Effector memory CD4-positive, alpha-beta T cell (primary cell): ENCODE data around the gene CIRBP.

Experiments used
- DNase-seq, 3 donors: peaks; one replicate each; pipeline ENCODE4 v3.0.0-alpha.2; 2020
- H3K27ac ChIP-seq: 2 replicates; pipeline ENCODE4 v1.7.0; 2013; ENCODE audit warnings: mild to moderate bottlenecking, low read length, moderate library complexity; ENCODE audit not compliant: insufficient read depth, poor library complexity, severe bottlenecking
- H3K27me3 ChIP-seq: replicated peaks from 2 replicates; pipeline ENCODE4 v1.7.0; 2013; ENCODE audit warnings: mild to moderate bottlenecking, low read length; ENCODE audit not compliant: insufficient read depth, control insufficient read depth, poor library complexity, severe bottlenecking
- H3K36me3 ChIP-seq: 2 replicates; pipeline ENCODE4 v1.7.0; 2013; ENCODE audit warnings: mild to moderate bottlenecking, low read length, moderate library complexity; ENCODE audit not compliant: control insufficient read depth, insufficient read depth
- H3K4me1 ChIP-seq: 2 replicates; pipeline ENCODE4 v1.7.0; 2013; ENCODE audit warnings: low read length, mild to moderate bottlenecking; ENCODE audit not compliant: control insufficient read depth, insufficient read depth, poor library complexity, severe bottlenecking
- H3K4me3 ChIP-seq: 2 replicates; pipeline ENCODE4 v1.7.0; 2013; ENCODE audit warnings: low read length, low read depth, mild to moderate bottlenecking; ENCODE audit not compliant: insufficient read depth, poor library complexity, severe bottlenecking
- H3K9me3 ChIP-seq: 2 replicates; pipeline ENCODE4 v1.7.0; 2013; ENCODE audit warnings: mild to moderate bottlenecking, low read length, moderate library complexity; ENCODE audit not compliant: control insufficient read depth

CIRBP gene

DNA sequence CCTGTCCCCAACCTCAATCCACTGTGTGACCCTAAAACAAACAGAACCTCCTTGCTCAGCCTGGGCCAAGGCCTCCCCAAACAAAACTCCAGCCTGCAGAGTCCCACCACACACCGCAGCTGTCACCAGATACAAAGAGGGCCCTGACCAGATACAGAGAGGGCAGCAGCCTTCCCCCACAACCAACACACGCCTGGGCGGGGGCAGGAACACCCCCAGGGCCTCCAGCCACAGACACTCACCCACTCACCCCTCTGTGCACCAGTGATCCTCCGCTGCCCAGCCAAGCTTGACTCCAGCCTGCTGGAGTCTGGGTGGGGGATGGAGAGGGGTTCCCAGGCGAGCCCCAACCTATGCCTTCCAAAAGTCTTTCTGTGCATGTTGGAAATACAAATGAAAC lies 5.9 kb upstream of the CIRBP start:
- Histone ChIP-seq H3K36me3 (peaks cover 2% of the 10 kb centered on the region), H3K4me1 (peaks cover 64% of the 10 kb centered on the region), H3K4me3 (no peak overlapping the region), H3K27ac (peak overlapping the region; percentile 97), H3K27me3 (no peaks in the 10 kb centered on the region), H3K9me3 (no peaks in the 10 kb centered on the region)
- no peak for DNase-seq

DNA sequence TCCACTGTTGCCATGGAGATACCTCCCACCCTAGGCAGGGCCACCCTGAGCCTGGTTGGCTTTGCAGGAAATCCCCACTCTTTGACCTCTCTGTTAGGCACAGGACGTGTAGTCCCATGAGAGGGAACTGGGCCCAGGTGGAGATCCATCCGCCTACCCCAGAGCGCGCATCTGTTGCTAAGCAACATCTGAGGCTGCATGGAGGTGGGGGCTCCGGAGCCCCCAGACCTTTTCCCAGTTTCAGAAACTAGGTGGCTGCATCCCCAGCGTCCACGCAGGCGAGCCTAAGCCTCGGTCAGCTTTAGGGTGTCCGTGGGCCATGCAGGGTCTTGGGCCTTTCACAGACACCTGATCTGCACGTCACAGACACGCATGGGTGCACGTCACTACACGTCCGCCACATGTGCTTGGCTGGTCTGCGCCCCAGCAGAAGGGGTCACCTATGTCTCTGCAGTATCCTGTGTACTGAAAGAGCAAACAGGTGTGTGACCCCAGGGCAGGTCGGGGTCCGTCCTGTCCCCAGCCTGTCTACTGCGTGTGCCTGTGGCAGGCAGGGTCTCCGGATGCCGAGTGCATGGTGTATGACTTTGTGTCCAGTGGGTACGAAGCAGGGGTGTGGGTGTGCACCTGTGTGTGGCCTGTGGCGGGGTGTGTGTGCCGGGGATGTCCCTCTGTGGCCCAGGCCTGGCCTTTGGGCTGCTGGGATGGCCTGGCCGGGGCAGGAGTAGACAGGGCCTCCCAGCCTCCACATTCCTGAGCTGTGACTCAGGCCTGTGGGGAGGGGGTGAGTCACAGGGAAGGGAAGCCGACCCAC lies 4.1 kb upstream of the CIRBP start:
- DNase-seq: no peak
- Histone ChIP-seq H3K27me3 (no peaks in the 10 kb centered on the region), H3K36me3 (no peaks in the 10 kb centered on the region), H3K4me3 (no peak overlapping the region), H3K27ac (no peak overlapping the region), H3K4me1 (peaks cover 59% of the 10 kb centered on the region), H3K9me3 (no peaks in the 10 kb centered on the region)

DNA sequence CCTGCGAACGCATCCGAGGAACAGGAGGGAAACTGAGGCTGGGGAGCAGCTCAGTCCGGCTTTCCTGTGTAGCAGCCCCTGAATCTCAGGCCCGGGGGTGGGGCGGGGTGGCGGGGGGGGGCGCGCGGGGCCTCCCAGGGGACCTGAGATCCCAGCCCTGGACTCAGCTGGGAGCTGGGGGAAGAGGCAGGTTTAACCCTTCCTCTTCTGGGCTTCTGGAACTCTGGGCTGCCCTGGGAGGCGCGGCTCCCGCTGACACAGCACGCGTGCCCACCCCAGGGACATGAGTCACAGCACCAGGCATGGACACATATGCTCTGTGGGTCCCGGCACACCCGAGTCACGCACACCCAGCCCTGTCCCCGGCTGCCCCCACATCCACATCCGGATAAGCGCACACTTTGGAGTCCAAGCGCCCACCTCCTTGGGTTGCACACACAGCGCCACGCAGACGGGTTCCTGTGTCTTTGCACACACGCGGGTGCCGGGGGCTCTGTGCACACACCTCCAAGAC lies 3.5 kb upstream of the CIRBP start:
- Histone ChIP-seq H3K36me3 (peaks cover under 1% of the 10 kb centered on the region), H3K9me3 (no peaks in the 10 kb centered on the region), H3K4me1 (peaks cover 59% of the 10 kb centered on the region), H3K27me3 (no peaks in the 10 kb centered on the region), H3K4me3 (peak overlapping the region; percentile 49), H3K27ac (peak overlapping the region; percentile 62)
- peak in 1 of 3 donors; percentile 37 for DNase-seq

DNA sequence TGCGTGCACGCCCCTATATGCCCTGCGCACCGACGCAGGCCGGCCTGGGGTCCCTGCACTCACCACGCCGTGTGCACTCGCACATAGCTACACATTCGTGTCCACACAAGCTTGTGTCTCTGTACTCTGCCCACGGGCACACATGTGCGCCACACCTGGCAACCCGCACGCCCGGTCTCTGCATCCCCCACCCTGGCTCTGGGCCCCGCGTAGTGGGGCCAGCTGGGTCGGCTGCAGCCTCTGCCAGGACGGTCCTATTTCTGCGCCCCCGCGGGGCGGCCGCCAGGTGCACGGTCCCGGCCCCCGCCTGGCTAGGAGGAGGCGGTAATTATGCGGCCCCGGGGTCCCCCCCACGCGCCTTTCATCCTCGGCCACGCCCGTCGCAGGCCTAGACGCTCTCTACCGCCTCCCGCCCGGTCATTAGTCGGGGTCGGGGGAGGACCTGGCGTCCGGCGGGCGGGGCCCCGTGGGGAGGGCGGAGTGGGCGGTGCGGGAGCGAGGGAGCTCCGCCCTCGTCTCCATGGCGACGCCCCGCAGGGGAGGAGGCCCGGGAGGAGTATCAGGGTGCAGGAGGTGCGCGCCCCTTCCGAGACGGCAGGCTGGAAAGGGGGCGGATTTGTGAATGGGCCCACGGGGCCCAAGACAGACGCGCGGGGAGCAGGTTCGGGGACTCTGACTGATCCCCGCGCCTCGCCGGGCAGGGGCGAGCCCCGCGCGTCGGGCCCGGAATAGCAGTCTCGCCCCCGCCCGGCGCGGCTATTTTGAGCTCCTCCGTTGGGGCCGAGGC lies 2.8 kb upstream of the CIRBP start:
- peaks cover 65% of the 10 kb centered on the region for H3K4me1 ChIP-seq
- peak; percentile 78 to 82 (median 82) for DNase-seq
- H3K36me3 ChIP-seq: peaks cover 7% of the 10 kb centered on the region
- H3K27ac ChIP-seq: peak overlapping the region; percentile 62
- peak overlapping the region; percentile 49 for H3K4me3 ChIP-seq
- H3K27me3 ChIP-seq: no peaks in the 10 kb centered on the region
- no peaks in the 10 kb centered on the region for H3K9me3 ChIP-seq

DNA sequence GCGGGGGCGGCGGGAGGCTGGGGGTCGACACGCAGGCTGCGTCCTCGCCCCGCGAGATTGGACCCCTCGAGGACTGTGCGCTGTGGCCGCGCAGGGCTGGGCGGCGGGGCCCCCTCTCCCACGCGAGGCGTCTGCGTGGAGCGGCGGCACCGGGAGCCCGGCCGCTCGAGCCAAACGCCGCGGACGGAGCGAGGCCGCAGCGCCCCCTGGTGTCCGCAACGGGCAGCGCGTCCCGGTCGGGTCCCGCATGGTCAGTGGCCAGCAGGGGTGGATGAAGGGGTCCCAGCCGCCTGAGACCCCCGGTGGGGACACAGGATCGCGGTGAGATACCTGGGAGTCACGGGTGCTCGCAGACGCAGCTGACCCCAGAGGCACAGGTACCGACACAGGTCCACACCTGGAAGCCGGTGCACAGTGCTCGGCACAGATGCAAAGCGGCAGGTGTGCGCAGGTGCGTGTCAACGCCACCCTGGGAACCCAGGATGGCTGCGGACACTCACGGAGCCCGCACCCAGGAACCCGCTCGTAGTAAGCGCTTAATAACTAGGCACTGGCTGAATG lies 2.1 kb upstream of the CIRBP start:
- Histone ChIP-seq H3K27ac (peak overlapping the region; percentile 62), H3K9me3 (no peaks in the 10 kb centered on the region), H3K4me3 (peak overlapping the region; percentile 49), H3K27me3 (no peaks in the 10 kb centered on the region), H3K4me1 (peaks cover 66% of the 10 kb centered on the region), H3K36me3 (peaks cover 13% of the 10 kb centered on the region)
- DNase-seq: peak; percentile 38 to 60 (median 45)

DNA sequence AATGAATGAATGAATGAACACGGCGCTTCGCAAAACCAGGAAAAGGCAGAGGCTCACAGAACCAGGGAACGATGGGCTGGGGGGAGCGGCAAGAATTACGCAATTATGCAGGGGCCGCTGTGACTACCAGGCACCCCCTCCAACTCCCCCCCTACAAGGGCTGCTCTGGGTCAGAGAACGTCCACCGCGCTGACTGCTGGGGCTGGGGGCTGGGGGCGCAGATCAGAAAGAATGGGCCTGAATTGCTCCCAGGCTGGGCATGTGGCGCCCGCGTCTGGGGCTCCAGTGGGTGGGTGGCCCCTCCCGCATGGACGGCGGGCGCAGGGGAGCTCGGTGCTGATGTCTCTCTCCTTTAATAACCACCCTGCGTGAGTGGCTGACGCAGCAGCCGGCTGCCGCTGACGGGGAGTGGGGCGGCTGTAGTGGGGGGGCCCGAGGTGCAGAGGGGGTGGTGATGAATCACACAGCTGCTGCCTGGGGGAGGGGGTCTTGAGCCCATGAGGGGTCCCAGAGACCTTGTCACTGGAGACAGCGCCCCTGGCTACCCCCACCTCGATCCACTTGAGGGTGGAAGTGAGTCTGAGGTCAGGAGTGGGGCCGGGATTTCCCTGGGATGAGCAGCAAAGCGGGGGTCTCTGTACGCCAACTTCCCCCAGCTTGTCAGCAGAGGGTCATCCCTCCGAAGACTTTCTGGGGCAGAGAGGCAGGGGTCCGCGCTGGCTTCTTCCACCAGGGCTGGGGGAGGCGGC lies 1.5 kb upstream of the CIRBP start:
- no peaks in the 10 kb centered on the region for H3K27me3 ChIP-seq
- H3K9me3 ChIP-seq: no peaks in the 10 kb centered on the region
- H3K27ac ChIP-seq: no peak overlapping the region
- peak in 2 of 3 donors; percentile 42 to 43 for DNase-seq
- peak overlapping the region; percentile 49 for H3K4me3 ChIP-seq
- H3K4me1 ChIP-seq: peaks cover 65% of the 10 kb centered on the region
- peaks cover 20% of the 10 kb centered on the region for H3K36me3 ChIP-seq

DNA sequence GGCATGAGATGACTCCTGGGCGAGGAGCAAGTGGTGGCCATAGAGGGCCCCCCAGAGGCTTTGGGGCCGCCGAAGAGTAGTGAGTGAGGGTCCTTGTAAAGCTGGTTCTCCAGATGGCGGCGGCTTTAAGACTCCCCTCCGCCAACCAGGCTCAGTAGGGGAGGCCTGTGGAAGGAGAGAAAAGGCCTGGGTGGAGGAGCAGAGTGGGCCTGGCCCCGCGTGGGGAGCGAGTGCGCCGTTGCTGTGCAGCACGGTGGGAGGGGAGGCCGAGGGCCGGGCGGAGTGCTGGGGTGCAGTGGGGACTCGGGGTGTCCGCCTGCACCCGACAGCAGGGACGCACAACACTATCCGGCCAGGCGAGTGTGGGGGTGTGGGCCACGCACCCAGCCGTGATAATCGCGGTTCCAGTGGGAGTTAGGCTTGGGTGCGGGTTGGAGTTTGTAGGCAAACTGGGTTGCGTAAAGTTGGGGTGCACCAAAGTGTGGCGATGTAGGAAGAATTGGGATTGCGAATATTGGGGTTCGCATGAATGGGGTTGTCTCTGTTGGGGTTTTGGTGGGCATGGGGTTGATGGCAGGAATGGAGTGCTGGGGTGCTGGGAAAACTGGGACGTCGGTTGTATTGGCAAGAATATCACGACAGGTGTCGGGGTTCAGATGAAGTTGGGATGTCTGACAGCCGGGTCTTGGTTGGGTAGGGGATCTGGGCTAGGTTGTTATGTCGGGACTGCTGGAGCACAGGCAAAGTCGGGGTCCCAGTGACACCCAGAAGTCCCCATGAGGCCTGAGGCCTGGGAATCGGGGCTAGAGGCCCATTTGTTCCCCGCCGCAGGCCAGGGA lies 687 bp upstream of the CIRBP start:
- H3K9me3 ChIP-seq: no peaks in the 10 kb centered on the region
- H3K4me1 ChIP-seq: peaks cover 65% of the 10 kb centered on the region
- peaks cover 28% of the 10 kb centered on the region for H3K36me3 ChIP-seq
- H3K4me3 ChIP-seq: peak overlapping the region; percentile 1
- H3K27me3 ChIP-seq: no peaks in the 10 kb centered on the region
- H3K27ac ChIP-seq: peak overlapping the region; percentile 60
- DNase-seq: no peak

DNA sequence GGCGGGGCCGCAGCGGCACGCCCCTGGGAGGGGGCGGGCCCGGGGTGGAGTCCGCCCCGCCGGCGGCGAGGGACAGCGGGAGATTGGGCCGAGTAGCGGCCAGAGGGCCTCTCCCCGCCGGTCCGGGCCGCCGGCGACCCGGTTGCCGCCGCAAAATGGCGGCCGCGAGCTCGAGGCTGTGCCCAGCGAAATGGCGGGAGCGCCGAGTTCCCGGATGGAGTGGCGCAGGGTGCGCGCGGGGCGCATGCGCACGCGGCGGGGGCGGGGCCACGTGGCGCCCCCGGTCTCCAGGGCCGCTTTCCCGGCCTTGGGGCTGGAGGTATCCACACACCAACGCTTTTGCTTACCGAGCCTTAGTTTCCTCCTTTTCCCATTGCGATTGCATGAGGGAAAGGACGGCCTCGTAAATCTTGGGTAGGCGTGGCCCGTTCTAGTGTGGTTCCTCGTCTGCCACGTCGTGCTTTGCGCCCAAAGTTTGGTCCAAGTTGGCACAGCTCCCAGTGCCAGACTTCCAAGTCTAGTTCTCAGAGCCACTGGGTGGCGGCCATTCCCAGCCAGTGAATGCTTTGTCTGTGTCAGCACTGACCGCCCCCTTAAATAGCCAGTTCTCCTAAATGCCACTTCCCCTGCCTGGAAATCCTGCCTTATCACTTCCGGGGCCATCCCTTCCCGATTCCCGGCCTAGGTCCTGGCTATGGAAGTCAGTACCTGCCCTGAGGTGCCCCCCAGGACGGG lies 513 bp downstream of the CIRBP start:
- Histone ChIP-seq H3K9me3 (no peaks in the 10 kb centered on the region), H3K27ac (peak overlapping the region; percentile 78), H3K36me3 (peaks cover 40% of the 10 kb centered on the region), H3K4me1 (peaks cover 72% of the 10 kb centered on the region), H3K27me3 (no peaks in the 10 kb centered on the region), H3K4me3 (peak overlapping the region; percentile 73)
- DNase-seq: peak; percentile 75 to 83 (median 81)
